GM18867 (cell line): ENCODE data around the gene KL.
A peak's percentile ranks its signal among the peaks of the same experiment; 100 is the strongest.

Experiments used
- ATAC-seq: cut with Tn5 transposase; IDR thresholded peaks from one replicate; pipeline ENCODE4 v1.9.1; 2021; ENCODE audit warnings: mild to moderate bottlenecking, moderate library complexity; ENCODE audit not compliant: unreplicated experiment

The KL gene

DNA sequence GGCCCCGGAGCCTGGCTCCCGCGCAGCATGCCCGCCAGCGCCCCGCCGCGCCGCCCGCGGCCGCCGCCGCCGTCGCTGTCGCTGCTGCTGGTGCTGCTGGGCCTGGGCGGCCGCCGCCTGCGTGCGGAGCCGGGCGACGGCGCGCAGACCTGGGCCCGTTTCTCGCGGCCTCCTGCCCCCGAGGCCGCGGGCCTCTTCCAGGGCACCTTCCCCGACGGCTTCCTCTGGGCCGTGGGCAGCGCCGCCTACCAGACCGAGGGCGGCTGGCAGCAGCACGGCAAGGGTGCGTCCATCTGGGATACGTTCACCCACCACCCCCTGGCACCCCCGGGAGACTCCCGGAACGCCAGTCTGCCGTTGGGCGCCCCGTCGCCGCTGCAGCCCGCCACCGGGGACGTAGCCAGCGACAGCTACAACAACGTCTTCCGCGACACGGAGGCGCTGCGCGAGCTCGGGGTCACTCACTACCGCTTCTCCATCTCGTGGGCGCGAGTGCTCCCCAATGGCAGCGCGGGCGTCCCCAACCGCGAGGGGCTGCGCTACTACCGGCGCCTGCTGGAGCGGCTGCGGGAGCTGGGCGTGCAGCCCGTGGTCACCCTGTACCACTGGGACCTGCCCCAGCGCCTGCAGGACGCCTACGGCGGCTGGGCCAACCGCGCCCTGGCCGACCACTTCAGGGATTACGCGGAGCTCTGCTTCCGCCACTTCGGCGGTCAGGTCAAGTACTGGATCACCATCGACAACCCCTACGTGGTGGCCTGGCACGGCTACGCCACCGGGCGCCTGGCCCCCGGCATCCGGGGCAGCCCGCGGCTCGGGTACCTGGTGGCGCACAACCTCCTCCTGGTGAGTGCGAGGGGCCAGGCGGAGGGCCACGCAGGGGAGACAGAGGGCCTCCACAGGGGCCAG lies at the start of gene KL:
KL (plus strand) TSS at position 10 of the 909 bp plus-strand sequence; CDS start at position 28, 18 bp downstream.
- peak; percentile 31 for ATAC-seq

DNA sequence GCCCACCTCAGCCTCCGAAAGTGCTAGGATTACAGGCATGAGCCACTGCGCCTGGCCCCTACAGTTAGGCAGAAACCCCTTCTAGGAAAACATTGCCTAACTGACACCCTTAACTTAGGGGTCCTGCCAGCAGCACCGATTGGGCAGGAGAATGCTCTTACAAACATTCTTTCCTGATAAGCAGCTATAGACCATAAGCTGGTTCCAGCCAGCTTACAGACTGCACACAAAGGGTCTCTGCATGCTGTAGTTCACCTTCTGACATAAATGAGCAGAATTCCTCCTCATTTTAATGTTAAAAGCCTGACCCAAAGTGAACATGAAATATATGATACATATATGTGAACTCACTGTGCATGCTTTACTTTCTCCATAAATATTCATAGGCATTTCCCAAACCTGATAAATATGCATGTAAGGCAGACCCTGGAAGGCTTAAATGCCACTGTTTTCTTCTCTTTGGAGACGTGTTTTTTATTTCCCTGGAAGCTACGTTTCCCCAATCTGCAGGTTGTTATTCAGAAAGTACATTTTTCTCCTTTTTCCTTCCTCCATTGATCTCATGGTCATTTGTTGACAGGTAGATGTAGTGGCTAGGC lies 48.5 kb upstream of the KL start:
- no peak for ATAC-seq

DNA sequence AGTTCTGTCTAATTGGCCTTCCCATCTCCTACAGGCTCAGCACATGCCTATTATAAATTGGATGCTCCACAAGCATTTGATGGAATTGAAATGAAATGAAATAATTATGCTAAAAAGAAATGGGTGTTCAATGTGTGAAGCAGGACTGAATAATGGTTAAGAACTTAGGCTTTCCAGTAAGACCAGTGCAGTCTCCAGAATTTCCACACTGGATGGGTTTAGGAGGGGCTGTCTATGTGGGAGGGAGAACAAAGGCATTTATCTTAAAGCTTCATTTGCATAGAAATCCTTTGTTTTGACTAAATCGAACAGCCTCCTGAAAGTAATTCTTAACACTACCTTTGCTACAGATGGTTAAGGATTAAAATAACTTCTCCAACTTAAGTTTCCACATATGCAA lies 47.9 kb upstream of the KL start:
- ATAC-seq, result no peak

DNA sequence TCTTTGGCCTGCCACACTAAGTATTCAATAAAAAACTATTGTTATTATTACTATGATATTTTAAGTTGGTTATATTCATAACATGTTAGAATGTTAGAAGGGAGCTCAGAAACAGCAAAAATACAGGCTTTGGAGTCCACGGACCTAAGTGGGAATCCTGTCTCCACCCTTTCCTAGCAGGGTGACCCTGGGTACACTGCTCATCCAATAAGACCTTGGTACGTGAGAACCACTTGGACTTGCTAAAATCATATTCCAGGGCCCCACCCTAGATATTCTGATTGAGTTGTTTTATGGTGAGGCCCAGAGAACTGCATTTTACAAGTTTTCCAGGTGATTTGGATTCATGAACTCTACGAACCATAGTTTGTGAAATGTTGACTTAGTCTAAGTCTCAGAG lies 47.4 kb upstream of the KL start:
- no peak for ATAC-seq

DNA sequence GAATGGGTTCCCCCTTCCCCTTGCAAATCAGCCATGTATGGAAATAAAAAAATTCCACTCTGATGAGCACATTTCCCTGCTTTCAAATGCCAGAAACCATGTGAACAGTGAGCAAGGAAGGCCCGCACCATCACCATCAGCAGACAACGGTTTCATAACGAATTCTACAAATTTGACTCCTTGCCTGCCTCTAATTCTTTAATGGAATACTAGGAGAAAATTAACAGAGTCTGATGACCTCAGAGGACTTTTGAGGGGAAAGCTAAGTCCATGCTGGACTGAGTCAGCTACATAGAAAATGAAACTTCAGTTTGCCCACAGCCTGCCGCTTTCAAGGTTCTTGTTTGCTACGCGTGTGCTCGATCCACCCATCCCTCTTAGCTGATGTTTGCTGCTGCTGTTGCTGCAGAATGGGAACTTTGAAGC lies 46.7 kb upstream of the KL start:
- ATAC-seq, result no peak

DNA sequence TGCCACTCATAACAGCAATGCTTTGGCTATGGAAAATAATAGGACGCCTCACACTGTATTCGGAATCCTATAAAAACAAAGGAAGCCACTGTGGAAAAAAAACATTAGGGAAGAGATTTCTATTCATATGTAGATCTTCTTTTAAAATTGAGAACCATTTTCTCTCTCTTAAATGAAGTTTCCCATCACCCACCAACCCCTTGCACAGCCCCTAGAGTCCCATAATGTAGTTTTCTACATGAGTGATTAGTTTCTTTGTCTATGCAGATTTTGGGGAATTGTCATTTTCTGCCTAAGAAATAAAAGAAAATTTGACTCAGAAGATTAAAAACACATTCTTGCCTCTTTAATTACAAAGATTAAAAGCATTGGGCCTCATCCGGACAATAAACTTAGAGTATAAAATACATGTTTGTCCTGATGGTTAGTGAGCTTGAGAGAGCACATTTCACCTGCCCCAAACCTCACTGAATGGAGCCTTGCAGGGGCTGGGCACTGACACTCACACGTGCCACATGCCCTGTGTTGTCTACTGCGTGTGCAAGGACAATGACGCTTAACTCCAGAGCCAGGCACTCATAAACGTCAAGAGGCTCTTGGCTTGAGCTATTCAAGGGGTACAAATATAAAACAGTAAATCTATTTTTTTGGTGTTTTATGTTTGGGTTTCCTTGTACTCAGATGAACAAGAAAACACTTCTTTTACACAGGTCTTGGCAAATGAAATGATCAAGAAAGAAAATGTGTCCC lies 40.0 kb upstream of the KL start:
- ATAC-seq, result no peak

DNA sequence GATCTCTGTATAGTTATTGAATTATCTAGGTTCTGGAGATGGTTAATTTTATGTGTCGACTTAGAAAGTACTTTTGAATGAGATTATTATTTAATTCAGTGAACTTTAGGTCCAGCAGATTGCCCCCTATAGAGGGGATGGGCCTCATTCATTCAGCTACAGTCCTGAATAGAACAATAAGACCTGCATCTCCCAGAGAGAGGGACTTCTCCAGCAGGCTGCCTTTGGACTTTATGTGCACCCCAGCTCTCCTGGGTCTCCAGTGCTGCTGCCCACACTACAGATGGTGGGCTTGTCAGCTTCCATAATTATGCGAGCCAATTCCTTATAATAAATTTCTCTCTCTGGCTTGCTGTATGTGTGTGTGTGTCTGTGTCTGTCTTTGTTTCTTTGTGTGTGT lies 39.3 kb upstream of the KL start:
- ATAC-seq, result no peak

DNA sequence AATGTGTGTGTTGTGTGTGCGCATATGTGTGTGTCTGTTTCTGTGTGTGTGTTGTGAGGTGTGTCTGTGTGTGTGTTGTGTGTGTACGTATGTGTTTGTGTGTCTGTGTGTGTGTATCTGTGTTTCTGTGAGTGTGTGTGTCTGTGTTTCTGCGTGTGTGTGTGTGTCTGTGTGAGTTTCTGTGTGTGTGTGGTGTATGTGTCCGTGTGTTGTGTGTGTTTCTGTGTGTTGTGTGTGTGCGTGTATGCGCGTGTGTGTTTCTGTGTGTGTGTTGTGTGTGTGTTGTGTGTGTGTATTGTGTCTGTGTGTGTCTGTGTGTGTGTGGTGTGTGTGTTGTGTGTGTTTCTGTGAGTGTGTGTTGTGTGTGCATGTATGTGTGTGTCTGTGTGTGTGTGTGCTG lies 38.9 kb upstream of the KL start:
- ATAC-seq, result no peak

DNA sequence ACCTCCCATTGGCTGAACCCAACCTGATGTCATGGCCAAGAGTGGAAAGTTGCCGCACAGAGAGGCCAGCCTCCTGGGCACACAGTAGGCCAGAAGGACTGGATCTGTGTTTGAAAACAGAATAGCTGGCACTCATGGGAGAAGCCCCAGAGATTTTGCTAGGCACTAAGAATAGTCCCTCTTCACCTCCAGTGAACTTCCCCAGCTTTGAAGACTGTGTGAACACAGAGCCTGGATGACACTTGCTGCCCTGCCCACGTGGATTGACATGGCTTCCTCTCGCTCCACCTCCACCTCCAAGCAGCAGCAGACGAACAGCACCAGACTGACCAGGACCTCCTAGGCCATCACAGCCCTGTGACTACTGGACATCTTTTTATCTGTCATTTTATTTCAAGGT lies 37.9 kb upstream of the KL start:
- ATAC-seq, result no peak

DNA sequence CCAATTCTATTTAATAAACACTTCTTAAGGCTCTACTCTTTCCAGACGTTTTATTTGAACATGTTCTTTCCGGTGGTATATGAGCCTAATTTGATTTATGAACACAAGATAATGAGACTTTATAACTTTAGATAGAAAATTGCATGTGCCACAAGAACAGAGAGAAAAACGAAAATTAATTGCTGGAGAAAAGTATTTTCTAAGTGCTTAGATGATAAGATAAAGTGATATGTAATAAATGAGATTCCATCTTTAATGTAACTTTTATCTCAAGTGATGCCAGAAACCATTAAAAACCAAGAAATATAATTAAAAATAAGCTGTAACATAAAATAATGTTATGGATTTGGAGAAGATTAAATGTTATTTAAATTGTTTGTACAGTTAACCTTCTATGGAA lies 33.2 kb upstream of the KL start:
- no peak for ATAC-seq

DNA sequence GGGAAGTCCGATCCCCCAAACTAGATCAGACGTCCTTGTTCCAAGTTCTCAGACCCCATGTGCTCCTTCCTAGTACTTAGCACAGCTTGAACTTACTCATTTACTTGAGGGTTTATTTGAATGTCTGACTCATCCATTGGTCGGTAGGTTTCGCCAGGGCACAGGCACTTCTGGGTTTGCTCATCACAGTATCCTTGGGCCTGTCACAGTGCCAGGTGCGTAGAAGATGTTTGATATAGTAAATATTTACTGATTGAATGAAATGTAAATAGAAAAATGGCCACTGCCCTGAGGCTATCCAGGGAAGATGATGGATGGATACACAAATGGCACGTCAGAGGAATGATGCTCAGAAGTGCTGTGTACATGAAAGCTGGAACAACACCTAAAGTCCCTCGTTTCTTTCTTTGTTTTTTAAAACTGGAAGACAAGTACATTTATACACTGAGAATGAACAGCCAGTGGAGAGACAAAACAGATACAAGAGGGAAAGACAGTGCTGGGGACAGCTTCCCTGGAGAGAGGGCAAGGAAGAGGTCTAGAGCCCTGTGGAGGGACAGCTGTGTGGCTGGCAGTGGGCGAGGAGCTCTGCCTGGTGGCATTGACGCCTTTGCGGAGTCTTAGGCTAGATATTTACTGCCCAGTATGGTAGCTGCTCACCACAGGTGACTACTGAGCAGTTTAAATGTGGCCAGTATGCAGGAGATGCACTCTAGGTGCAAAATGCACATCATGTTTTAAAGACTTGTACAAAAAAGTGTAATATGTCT lies 31.2 kb upstream of the KL start:
- no peak for ATAC-seq

DNA sequence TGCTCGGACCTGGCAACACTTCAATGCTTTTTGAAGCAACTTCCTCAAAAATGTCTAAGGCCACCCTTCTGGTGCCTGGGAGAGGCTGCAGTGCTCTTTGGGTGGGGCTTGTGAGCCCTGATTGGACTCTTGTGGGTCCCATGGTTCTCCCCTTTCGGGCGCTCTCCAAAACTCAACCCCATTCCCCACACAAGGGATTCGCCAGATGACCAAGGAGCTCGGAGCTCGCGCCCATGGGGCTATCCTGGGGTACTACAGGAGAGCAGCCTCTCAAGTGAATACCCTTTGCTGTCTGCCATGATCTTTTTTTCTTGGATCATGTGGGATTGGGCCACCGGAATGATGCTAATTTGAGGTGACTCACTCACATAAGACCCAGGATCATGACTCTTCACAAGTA lies 29.7 kb upstream of the KL start:
- no peak for ATAC-seq

DNA sequence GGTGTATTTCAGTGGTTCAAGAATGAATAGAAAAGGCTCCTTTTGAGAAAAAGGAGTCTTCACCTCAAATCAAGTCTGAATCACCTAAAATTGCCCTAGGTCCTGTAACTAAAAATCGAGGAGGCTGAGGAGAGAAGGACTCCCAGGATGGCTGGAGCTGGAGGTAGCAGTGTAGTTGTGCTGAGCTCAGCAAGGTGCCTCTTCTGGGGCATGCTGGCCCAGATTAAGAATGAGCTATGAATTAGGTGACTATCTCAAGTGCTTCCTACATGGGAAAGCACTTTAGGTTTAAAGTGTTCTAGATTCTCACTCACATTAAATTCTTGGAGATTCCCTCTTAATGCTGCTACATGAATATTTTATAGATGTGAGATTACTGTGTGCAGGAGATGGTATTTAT lies 28.8 kb upstream of the KL start:
- no peak for ATAC-seq

DNA sequence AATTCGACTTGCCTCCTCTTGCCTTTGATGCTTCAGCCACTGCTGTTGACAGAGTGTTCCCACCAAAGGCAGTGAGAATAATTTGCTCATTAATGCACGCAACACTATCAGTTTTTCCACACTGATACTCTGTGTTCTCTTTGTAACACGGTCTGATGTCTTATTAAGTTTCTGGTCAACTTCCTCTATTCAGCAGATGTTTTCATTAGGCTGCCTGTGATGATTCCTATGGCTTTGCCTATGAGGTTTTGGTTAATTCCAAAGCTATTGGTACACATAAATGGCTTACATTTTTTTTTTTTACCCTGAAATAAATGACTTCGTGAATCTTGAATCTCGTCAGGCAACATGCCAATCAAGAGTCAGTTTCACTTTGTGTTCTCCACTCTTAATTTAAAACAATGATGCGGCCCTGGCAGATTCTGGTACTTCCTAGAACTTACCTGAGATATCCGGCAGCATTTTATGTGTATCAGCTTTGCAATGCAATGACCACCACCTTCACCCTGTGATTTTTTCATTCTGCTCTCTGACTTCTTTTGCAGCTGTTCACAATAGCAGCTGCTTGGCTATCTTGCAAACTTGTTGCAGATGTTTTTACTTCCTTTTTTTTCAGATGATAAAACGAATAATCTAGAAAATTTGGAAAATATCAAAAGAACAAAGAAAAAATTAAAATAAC lies 27.5 kb upstream of the KL start:
- ATAC-seq, result no peak

DNA sequence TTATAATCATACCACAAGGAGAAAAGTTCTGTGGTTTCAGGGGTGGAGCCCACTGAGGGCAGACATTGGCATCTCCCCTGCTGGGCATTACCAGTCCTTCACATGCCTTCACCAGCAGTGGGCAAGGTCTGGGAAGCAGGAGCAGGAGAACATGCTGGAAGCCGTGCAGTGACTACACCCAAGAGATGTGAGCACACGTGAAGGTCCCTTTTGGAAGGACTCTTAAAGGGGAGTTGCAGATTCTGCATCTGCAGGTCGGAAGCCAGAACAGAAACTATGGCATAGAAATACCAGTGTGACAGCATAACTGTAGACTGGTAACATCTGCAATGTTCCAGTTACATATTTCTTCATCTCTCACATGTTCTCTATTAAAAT lies 26.9 kb upstream of the KL start:
- ATAC-seq, result no peak

DNA sequence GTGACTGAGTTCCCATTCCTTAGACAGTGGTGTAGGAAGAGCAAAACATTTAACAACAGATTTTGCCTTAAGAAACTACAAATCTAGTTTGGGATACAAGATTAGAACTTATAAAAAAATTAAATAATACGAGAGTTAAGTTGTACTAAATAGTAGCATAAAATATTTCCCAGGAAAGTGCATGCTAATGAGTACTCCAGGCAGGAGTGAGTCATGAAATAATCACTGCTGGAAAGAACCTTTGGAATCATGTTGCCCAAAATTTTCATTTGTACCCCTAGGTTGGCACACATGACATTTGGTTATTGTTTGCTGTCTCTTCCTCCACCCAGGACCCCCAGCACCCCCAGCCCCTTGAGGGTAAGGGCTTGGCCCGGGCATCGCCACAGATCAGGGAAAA lies 26.3 kb upstream of the KL start:
- no peak for ATAC-seq

DNA sequence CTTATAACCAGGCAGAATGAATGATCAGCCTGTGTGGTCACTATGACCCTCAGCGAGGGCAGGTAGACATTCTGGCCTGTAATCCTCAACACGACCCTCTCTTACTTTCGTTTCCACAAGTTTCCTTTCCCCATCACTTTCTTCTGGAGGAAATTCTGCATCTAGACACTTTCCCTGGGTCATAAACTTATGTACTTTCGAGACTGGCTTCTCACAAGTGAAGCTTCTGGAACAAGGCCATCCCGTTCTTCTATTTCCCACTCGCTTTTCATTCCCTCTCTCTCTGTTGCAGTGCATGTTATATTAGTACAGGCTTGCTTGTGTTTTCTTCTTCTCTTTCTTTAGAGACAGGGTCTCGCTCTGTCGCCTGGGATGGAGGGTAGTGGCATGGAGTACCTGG lies 23.1 kb upstream of the KL start:
- ATAC-seq, result no peak

DNA sequence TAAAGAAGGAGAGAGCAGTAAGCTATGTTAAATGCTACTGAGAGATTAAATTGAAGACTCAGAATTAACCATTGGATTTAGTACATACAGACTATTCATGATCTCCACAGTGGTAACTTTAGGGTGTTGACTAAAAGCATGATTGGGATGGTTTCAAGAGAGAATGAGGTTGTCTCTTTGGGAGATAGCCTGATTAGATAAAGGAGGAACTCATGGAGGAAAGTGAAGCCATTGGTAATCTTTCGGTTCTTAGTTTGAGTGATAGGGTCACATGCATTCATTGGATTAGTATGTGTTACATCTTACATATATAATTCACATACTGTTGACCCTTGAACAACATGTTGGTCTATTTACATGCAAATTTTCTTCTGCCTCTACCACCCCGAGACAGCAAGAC lies 18.8 kb upstream of the KL start:
- no peak for ATAC-seq

DNA sequence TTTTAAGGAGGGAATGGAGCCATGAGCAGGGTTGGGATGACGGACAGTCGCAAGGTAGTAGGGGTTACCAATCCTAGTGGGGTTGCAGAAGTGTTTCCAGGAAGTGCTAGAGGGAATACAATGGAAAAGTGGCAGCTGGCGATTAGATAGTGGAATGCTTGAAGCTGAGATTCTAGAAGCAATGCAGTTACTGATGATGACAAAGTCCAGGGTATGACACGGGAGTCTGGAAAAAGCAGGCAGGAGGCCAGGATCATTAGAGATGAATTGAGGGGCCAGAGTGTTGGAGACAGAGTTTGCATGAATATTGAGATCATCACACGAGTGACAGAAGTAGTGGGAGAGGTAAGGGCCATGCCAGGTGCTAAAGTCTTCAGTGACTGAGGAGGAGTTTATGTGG lies 17.3 kb upstream of the KL start:
- no peak for ATAC-seq

DNA sequence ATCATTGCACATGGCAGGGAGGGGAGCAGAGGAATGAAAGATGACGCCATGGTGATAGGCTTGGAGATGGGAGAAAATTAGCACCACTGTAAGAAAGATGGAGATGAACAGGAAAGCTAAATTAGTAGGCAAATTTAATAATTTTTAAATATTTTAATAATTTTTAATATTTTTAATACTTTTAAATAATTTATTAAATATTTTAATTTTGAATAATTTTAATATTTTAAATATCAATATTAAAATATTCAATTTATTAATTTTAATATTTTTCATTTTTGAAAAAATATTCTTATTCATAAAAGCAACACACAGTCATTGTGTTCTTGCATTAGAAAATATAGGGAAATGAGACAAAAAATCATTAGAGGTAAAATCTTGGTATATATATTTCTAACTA lies 15.9 kb upstream of the KL start:
- ATAC-seq, result no peak
